Measurements from ENCODE around the gene TNNT3. TPM values are rescaled to one million over a fixed set of nuclear protein-coding genes. Genes with fewer than 3 reads are reported as not detected.

Gene TNNT3
- total RNA-seq, 4 donors from 2014 or later, result 1.2 to 6.6 (median 4.1) TPM

GRCh38 chr11:1978720-1979473 lies 59.4 kb downstream of the TNNT3 start:
- intact Hi-C loops (cut with DNase I; ENCODE audit: low total_unique reads), result no loop called here
- no peak overlapping the region for H3K4me3 ChIP-seq (ENCODE audit: low read depth, poor library complexity, severe bottlenecking)
- peak in 1 of 2 donors; percentile 69 for DNase-seq (ENCODE audit: low spot score in 2 of 2)
- no CpG with 5 or more reads among the region's 26 CpGs for WGBS, 2 donors
- TF ChIP-seq, protein P1, sequence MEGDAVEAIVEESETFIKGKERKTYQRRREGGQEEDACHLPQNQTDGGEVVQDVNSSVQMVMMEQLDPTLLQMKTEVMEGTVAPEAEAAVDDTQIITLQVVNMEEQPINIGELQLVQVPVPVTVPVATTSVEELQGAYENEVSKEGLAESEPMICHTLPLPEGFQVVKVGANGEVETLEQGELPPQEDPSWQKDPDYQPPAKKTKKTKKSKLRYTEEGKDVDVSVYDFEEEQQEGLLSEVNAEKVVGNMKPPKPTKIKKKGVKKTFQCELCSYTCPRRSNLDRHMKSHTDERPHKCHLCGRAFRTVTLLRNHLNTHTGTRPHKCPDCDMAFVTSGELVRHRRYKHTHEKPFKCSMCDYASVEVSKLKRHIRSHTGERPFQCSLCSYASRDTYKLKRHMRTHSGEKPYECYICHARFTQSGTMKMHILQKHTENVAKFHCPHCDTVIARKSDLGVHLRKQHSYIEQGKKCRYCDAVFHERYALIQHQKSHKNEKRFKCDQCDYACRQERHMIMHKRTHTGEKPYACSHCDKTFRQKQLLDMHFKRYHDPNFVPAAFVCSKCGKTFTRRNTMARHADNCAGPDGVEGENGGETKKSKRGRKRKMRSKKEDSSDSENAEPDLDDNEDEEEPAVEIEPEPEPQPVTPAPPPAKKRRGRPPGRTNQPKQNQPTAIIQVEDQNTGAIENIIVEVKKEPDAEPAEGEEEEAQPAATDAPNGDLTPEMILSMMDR (IDR thresholded peaks at IDR 0.05), result no peak
- TF ChIP-seq POLR2A (IDR thresholded peaks at IDR 0.05), result no peak

DNA sequence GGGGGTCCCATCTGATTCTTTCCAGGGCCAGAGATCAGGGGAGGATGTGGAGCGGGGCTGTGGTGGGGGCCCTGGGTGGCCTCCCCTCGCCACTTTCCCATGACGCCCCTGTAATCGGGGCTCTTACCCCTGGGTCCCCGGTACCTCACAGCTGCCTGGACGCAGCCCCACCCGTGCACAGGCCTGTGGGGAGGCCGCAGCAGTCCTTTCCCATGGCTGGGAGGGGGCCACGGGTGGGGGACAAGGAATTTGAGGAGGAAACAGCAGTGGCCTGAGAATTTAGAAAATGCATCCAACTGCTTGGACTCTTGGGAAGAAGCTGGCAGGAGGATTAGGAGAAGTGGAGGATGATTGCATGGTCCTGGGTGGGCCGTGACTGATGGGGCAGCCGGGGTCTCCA lies 60.1 kb downstream of the TNNT3 start:
- no peak overlapping the region for H3K4me3 ChIP-seq (ENCODE audit: low read depth, poor library complexity, severe bottlenecking)
- DNase-seq (ENCODE audit: low spot score in 2 of 2), result peak in 1 of 2 donors; percentile 23
- TF ChIP-seq, protein P1 (IDR thresholded peaks at IDR 0.05), result no peak
- TF ChIP-seq POLR2A (IDR thresholded peaks at IDR 0.05), result no peak
- WGBS, 2 donors, result no CpG with 5 or more reads among the region's 11 CpGs
- intact Hi-C loops (cut with DNase I; ENCODE audit: low total_unique reads), result no loop called here

DNA sequence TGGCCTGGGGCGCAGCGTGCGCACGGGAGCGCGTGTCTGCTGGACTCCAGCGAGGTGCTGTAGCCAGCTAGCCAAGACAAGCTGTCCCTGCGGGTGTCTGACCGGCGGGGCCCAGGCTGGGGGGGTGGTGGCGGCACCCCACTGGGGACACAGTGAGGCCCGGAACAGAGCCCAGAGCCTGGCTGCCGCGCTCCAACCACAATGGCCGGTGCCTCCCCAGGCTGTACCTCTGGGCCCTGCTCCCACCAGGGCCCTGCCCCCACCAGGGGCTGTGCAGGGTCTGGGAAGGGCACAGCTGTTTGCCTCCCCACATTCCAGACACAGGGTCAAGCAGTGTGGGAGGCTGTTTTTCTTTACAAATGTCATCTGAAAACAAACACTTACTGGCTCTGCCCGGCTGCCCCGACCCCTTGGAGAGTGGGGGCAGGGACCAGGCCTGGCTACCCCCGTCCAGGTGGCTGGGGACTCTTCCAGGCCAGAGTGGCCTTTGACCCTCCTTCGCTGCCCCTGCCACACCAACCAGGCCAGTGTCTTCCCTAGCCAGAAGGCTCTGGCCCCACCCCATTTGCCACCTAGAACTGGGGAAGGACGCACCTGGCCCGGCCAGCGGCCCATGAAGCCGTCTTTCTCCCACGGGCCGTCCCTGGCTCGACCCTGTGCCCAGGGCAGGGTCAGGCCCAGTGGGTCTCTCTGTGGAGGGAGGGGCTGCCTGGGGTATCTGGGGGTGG lies 63.5 kb downstream of the TNNT3 start:
- H3K4me3 ChIP-seq (ENCODE audit: low read depth, poor library complexity, severe bottlenecking), result no peak overlapping the region
- intact Hi-C loops (cut with DNase I; ENCODE audit: low total_unique reads), result no loop called here
- TF ChIP-seq POLR2A (IDR thresholded peaks at IDR 0.05), result no peak
- TF ChIP-seq, protein P1 (IDR thresholded peaks at IDR 0.05), result no peak
- no peak for DNase-seq (ENCODE audit: low spot score in 2 of 2)
- no CpG with 5 or more reads among the region's 26 CpGs for WGBS, 2 donors

DNA sequence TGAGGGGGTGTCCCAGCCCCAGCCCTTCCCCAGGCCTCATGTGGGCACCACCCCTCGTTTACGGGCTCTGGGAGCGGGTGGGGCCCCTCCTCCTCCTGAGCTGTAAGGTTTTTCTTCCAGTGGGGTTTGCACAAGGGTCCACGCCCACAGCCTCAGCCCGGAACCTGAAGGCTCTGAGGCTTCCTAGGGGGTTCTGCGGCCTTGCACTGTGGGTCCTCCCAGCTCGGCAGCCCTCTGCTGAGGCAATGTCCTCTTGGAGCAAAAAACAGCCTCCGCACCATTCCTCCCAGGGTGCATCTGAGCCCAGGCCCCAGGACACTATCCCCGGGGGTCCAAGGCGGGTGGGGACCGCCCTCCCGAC lies 64.1 kb downstream of the TNNT3 start:
- H3K4me3 ChIP-seq (ENCODE audit: low read depth, poor library complexity, severe bottlenecking), result no peak overlapping the region
- WGBS, 2 donors, result 100% methylated on average over 1 of the region's 12 CpGs; no CpG with 5 or more reads in 1 of the 2 donors
- peak in 1 of 2 donors; percentile 45 for DNase-seq (ENCODE audit: low spot score in 2 of 2)
- TF ChIP-seq, protein P1 (IDR thresholded peaks at IDR 0.05), result no peak
- TF ChIP-seq POLR2A (IDR thresholded peaks at IDR 0.05), result no peak
- intact Hi-C loops (cut with DNase I; ENCODE audit: low total_unique reads), result no loop called here

DNA sequence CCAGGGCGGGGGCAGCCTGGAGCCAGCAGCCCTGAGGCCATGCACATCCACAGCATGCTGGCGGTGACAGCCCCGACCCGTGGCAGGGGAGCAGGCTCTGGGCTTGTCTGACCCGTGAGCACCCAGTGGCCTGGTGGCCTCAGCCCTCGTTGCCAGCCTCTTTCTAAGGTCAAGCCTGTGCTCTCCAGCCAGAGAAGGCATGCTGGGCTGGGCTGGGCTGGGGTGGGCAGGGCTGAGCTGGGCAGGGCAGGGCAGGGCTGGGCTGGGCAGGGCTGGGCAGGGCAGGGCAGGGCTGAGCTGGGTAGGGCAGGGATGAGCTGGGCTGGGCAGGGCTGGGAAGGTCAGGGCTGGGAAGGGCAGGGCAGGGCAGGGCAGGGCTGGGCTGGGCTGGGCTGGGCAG lies 67.5 kb downstream of the TNNT3 start:
- no peak for TF ChIP-seq POLR2A (IDR thresholded peaks at IDR 0.05)
- TF ChIP-seq, protein P1 (IDR thresholded peaks at IDR 0.05), result no peak
- intact Hi-C loops (cut with DNase I; ENCODE audit: low total_unique reads), result no loop called here
- whole genome bisulfite sequencing, 2 donors, result no CpG with 5 or more reads among the region's 6 CpGs
- no peak for DNase-seq (ENCODE audit: low spot score in 2 of 2)
- H3K4me3 ChIP-seq (ENCODE audit: low read depth, poor library complexity, severe bottlenecking), result no peak overlapping the region
